RWPE2 (cell line): Measurements from ENCODE around the gene CDRT4.
"Not testable (repeated sequence)": the region's sequence is repeated elsewhere in the genome, so short reads cannot be mapped to it uniquely, and the experiment has no call there.

ENCODE experiments used
- ATAC-seq: fragments of 200-7000 bp; cut with Tn5 transposase; 3 replicates; pipeline ENCODE4 v1.9.1; 2021; ENCODE audit warnings: low read depth
- DNase-seq: peaks from one replicate; pipeline ENCODE4 v3.0.0-alpha.2; 2020; ENCODE audit warnings: low spot score
- H3K27ac ChIP-seq: fragments of 450-650 bp; 2 replicates; pipeline ENCODE4 v1.5.1; 2017; ENCODE audit warnings: mild to moderate bottlenecking; ENCODE audit not compliant: poor library complexity, severe bottlenecking
- H3K27me3 ChIP-seq: fragments of 250-450 bp; sonication (Bioruptor Pico); 2 replicates; pipeline ENCODE4 v1.5.1; 2021; ENCODE audit warnings: mild to moderate bottlenecking, moderate library complexity; ENCODE audit not compliant: insufficient read depth, poor library complexity, severe bottlenecking
- H3K36me3 ChIP-seq: fragments of 250-450 bp; sonication (Bioruptor Pico); 2 replicates; pipeline ENCODE4 v1.5.1; 2020; ENCODE audit warnings: low read depth, mild to moderate bottlenecking, moderate library complexity
- H3K4me1 ChIP-seq: fragments of 250-450 bp; sonication (Bioruptor Pico); 2 replicates; pipeline ENCODE4 v1.5.1; 2021; ENCODE audit warnings: mild to moderate bottlenecking, moderate library complexity; ENCODE audit not compliant: insufficient read depth, poor library complexity, severe bottlenecking
- H3K4me3 ChIP-seq: fragments of 250-450 bp; sonication (Bioruptor Pico); 2 replicates; pipeline ENCODE4 v1.5.1; 2021; ENCODE audit warnings: mild to moderate bottlenecking, moderate library complexity; ENCODE audit not compliant: severe bottlenecking
- H3K9me3 ChIP-seq: fragments of 250-450 bp; sonication (Bioruptor Pico); 2 replicates; pipeline ENCODE4 v1.5.1; 2021; ENCODE audit warnings: mild to moderate bottlenecking, moderate library complexity; ENCODE audit not compliant: severe bottlenecking
- TF ChIP-seq, protein P1 (sequence below): fragments of 450-650 bp; IDR thresholded peaks from one replicate; pipeline ENCODE4 v1.5.1; 2017; ENCODE audit warnings: mild to moderate bottlenecking, moderate library complexity; ENCODE audit not compliant: poor library complexity, severe bottlenecking

Gene CDRT4

DNA sequence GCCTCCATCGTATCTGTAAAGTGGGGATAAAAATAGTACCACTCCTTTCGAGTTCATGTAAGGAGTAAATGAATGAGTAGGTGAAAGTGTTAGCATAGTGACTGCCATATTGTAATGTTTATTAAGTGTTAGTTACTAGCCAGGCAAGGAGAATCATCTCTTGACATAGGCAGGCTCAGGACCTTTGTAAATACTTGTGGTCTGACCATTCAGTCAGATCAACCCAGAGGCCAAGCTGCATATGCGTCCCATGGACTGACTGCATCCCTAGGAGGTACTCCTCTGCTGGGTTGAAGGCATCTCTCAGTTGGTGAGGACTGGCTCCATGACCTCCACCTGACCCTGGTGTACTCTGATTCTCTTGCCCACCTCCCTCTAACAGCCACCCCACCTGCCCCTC, 40.5 kb upstream of the CDRT4 start:
- Histone ChIP-seq H3K27me3 (no peaks in the 10 kb centered on the region), H3K4me3 (no peak overlapping the region), H3K4me1 (no peaks in the 10 kb centered on the region), H3K27ac (no peak overlapping the region), H3K9me3 (no peaks in the 10 kb centered on the region), H3K36me3 (peaks cover 10% of the 10 kb centered on the region)
- no peak for ATAC-seq
- TF ChIP-seq, protein P1, sequence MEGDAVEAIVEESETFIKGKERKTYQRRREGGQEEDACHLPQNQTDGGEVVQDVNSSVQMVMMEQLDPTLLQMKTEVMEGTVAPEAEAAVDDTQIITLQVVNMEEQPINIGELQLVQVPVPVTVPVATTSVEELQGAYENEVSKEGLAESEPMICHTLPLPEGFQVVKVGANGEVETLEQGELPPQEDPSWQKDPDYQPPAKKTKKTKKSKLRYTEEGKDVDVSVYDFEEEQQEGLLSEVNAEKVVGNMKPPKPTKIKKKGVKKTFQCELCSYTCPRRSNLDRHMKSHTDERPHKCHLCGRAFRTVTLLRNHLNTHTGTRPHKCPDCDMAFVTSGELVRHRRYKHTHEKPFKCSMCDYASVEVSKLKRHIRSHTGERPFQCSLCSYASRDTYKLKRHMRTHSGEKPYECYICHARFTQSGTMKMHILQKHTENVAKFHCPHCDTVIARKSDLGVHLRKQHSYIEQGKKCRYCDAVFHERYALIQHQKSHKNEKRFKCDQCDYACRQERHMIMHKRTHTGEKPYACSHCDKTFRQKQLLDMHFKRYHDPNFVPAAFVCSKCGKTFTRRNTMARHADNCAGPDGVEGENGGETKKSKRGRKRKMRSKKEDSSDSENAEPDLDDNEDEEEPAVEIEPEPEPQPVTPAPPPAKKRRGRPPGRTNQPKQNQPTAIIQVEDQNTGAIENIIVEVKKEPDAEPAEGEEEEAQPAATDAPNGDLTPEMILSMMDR = no peak
- DNase-seq = no peak

- H3K4me1 ChIP-seq = no peaks in the 10 kb centered on the region
- ATAC-seq (no peak), DNase-seq (no peak)
- no peaks in the 10 kb centered on the region for H3K9me3 ChIP-seq
- H3K36me3 ChIP-seq = peaks cover 10% of the 10 kb centered on the region
- H3K27ac ChIP-seq = no peak overlapping the region
- TF ChIP-seq, protein P1 = no peak
- no peaks in the 10 kb centered on the region for H3K27me3 ChIP-seq
- no peak overlapping the region for H3K4me3 ChIP-seq
Measured at GRCh38 chr17:15507001-15507400, 39.6 kb upstream of the CDRT4 start.

DNA sequence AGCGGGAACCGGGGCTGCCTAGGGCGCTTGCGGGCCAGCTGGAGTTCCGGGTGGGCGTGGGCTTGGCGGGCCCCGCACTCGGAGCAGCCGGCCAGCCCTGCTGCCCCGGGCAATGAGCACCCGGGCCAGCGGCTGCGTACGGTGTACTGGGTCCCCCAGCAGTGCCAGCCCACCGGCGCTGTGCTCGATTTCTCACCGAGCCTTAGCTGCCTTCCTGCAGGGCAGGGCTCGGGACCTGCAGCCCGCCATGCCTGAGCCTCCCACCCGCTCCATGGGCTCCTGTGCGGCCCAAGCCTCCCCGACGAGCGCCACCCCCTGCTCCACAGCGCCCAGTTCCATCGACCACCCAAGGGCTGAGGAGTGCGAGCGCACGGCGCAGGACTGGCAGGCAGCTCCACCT, 38.3 kb upstream of the CDRT4 start:
- not testable (repeated sequence) for H3K9me3 ChIP-seq, H3K4me3 ChIP-seq, H3K27me3 ChIP-seq, DNase-seq, H3K27ac ChIP-seq, H3K4me1 ChIP-seq, ATAC-seq, H3K36me3 ChIP-seq

DNA sequence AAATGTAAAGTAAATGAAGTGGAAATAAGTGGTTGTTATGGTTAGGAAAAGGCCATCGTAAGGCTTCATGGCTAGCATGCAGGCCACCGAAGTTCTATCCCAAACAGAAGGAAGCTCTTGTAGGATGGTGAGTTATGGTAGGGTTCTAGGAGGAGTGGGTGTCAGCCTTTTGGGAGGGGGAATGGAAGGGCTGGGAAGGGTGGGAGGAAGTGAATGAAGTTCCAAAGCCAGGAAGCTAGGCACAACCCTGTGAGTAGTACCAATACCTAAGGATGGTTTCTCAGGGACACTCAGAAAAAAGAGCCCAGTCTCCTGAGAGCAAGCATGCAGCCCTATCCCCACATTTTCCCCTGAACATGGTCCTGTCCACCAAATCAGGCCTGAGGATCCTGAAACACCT, 36.3 kb upstream of the CDRT4 start:
- DNase-seq = no peak
- H3K4me1 ChIP-seq = no peaks in the 10 kb centered on the region
- TF ChIP-seq, protein P1 = no peak
- H3K4me3 ChIP-seq = no peak overlapping the region
- no peaks in the 10 kb centered on the region for H3K9me3 ChIP-seq
- no peaks in the 10 kb centered on the region; the same call in none of the 2 replicates for H3K36me3 ChIP-seq
- H3K27me3 ChIP-seq = no peaks in the 10 kb centered on the region
- H3K27ac ChIP-seq = no peak overlapping the region
- no peak for ATAC-seq

GRCh38 chr17:15502369-15503112, 35.1 kb upstream of the CDRT4 start:
- Histone ChIP-seq H3K4me3 (no peak overlapping the region), H3K27me3 (no peaks in the 10 kb centered on the region), H3K4me1 (no peaks in the 10 kb centered on the region), H3K27ac (no peak overlapping the region), H3K36me3 (no peaks in the 10 kb centered on the region; the same call in none of the 2 replicates), H3K9me3 (no peaks in the 10 kb centered on the region)
- ATAC-seq = peak; percentile 79
- TF ChIP-seq, protein P1 = peak; percentile 88
- DNase-seq = no peak
